PC-3 (cell line): Measurements from ENCODE around the gene GPC2. TPM values are rescaled to one million over a fixed set of nuclear protein-coding genes. Genes with fewer than 3 reads are reported as not detected.
"Not testable (repeated sequence)": the region's sequence is repeated elsewhere in the genome, so short reads cannot be mapped to it uniquely, and the experiment has no call there.

Experiments used
- ATAC-seq: fragments of 200-7000 bp; cut with Tn5 transposase; 2 replicates; pipeline ENCODE4 v1.9.1; 2020; ENCODE audit warnings: mild to moderate bottlenecking, moderate library complexity
- BruUV-seq: library from RNA; stranded (reverse); fragments of 400-500 nt; replicated peaks from 2 replicates; lab custom pipeline; 2021; lab: Mats Ljungman, UMichigan
- CTCF ChIA-PET: fragments of 300-600 bp; sonication (Branson Sonifier 250); formaldehyde crosslinking; loops from one replicate; lab custom pipeline; 2022; ENCODE audit warnings: antibody characterized with exemption; lab: Charles Lee
- POLR2A ChIA-PET: fragments of 300-600 bp; sonication (Branson Sonifier 250); formaldehyde crosslinking; loops from one replicate; lab custom pipeline; 2022; ENCODE audit warnings: antibody characterized with exemption; ENCODE audit not compliant: unreplicated experiment; lab: Charles Lee
- DNase-seq: peaks from one replicate; pipeline ENCODE4 v3.0.0-alpha.2; 2015
- H2AFZ ChIP-seq: fragments of 300-600 bp; sonication (generic); 2 replicates; pipeline ENCODE4 v1.6.0; 2016; ENCODE audit warnings: antibody characterized with exemption, low read length
- H3F3A ChIP-seq: fragments of 300-600 bp; sonication (generic); one replicate; pipeline ENCODE4 v1.6.0; 2017; ENCODE audit warnings: antibody characterized with exemption, low read length, control low read depth, mild to moderate bottlenecking; ENCODE audit not compliant: unreplicated experiment
- H3K27ac ChIP-seq: fragments of 300-600 bp; sonication (generic); 2 replicates; pipeline ENCODE4 v1.5.1; 2016; ENCODE audit warnings: mild to moderate bottlenecking, low read length
- H3K27me3 ChIP-seq: fragments of 300-600 bp; sonication (generic); 2 replicates; pipeline ENCODE4 v1.6.1; 2016; ENCODE audit warnings: low read length, mixed read lengths
- H3K36me3 ChIP-seq: fragments of 300-600 bp; sonication (generic); 2 replicates; pipeline ENCODE4 v1.6.1; 2016; ENCODE audit warnings: low read depth, mixed run types, low read length, mixed read lengths
- H3K4me1 ChIP-seq: fragments of 300-600 bp; sonication (generic); 2 replicates; pipeline ENCODE4 v1.5.1; 2016; ENCODE audit warnings: low read length; ENCODE audit not compliant: insufficient read depth
- H3K4me2 ChIP-seq: fragments of 300-600 bp; sonication (generic); 2 replicates; pipeline ENCODE4 v1.6.0; 2016; ENCODE audit warnings: low read length
- H3K4me3 ChIP-seq: fragments of 300-600 bp; sonication (generic); 2 replicates; pipeline ENCODE4 v1.5.1; 2016; ENCODE audit warnings: mild to moderate bottlenecking, low read length, mixed read lengths
- H3K79me2 ChIP-seq: fragments of 300-600 bp; sonication (generic); 2 replicates; pipeline ENCODE4 v1.6.1; 2017; ENCODE audit warnings: low read length, mixed read lengths
- H3K9ac ChIP-seq: fragments of 300-600 bp; sonication (generic); 2 replicates; pipeline ENCODE4 v1.6.0; 2016; ENCODE audit warnings: mild to moderate bottlenecking, low read length
- H3K9me2 ChIP-seq: fragments of 300-600 bp; sonication (generic); replicated peaks from 2 replicates; pipeline ENCODE4 v1.6.1; 2016; ENCODE audit warnings: mixed run types, low read length, mixed read lengths
- H3K9me3 ChIP-seq: fragments of 300-600 bp; sonication (generic); 2 replicates; pipeline ENCODE4 v1.6.1; 2016; ENCODE audit warnings: low read length, mixed read lengths
- H4K20me1 ChIP-seq: fragments of 300-600 bp; sonication (generic); 2 replicates; pipeline ENCODE4 v1.6.1; 2016; ENCODE audit warnings: low read length, mixed read lengths
- EZH2 ChIP-seq: fragments of 300-600 bp; sonication (generic); IDR thresholded peaks from one replicate; pipeline ENCODE4 v1.6.1; 2017; ENCODE audit warnings: antibody characterized with exemption, mild to moderate bottlenecking, low read length; ENCODE audit not compliant: unreplicated experiment
- EZH2phosphoT487 ChIP-seq: fragments of 300-600 bp; sonication (generic); IDR thresholded peaks from 2 replicates; pipeline ENCODE4 v1.6.1; 2018; ENCODE audit warnings: mild to moderate bottlenecking, antibody characterized with exemption, low read length, borderline replicate concordance
- intact Hi-C: fragments of 100-400 bp; cut with micrococcal nuclease; formaldehyde crosslinking; loops from 2 replicates; pipeline ENCODE4 v1.9.0; 2023
- total RNA-seq: library from RNA; depleted of rRNA; stranded (reverse); fragments of >200 nt; gene quantifications from 2 replicates; pipeline ENCODE4 v1.2.3, GENCODE V29; 2014
- TF ChIP-seq, protein P1 (sequence below): fragments of 300-600 bp; sonication (generic); conservative IDR thresholded peaks from 2 replicates; pipeline ENCODE4 v1.5.1; 2017; ENCODE audit warnings: antibody characterized with exemption, low read depth, mild to moderate bottlenecking, low read length

Gene GPC2
- total RNA-seq, 1 experiment from 2014 or later, result 1.6 TPM

DNA sequence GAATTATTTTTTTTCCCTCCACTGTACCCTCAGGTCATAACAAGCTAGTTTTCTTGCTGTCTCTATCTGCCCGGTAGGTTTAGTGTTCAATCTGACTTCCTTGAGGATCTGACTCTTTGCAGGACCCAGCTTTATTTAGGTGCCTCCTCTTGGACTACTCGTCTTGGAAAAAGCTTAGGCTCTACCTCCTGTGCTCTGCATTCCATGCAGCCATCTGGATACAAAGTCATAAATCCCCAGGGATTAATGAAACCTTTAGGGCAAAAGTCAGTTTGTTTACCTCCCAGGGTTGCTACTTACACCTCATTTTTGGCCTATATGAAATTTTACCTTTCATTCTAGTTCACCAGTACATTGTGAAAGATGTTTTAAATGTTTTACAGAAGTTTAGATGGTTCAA, 8.5 kb upstream of the GPC2 start:
- no peaks in the 10 kb centered on the region; the same call in 1 of the 2 replicates for H3K4me1 ChIP-seq
- no peaks in the 10 kb centered on the region for H3K27me3 ChIP-seq
- H3K4me3 ChIP-seq, result no peak overlapping the region
- ATAC-seq (no peak), DNase-seq (no peak)
- no TSS peak for BruUV-seq
- H3K4me2 ChIP-seq, result no peak overlapping the region
- H3K27ac ChIP-seq, result no peak overlapping the region
- H3K36me3 ChIP-seq, result no peaks in the 10 kb centered on the region
- no peaks in the 10 kb centered on the region for H3K79me2 ChIP-seq
- TF ChIP-seq EZH2phosphoT487 (no peak), EZH2 (no peak)
- TF ChIP-seq, protein P1, sequence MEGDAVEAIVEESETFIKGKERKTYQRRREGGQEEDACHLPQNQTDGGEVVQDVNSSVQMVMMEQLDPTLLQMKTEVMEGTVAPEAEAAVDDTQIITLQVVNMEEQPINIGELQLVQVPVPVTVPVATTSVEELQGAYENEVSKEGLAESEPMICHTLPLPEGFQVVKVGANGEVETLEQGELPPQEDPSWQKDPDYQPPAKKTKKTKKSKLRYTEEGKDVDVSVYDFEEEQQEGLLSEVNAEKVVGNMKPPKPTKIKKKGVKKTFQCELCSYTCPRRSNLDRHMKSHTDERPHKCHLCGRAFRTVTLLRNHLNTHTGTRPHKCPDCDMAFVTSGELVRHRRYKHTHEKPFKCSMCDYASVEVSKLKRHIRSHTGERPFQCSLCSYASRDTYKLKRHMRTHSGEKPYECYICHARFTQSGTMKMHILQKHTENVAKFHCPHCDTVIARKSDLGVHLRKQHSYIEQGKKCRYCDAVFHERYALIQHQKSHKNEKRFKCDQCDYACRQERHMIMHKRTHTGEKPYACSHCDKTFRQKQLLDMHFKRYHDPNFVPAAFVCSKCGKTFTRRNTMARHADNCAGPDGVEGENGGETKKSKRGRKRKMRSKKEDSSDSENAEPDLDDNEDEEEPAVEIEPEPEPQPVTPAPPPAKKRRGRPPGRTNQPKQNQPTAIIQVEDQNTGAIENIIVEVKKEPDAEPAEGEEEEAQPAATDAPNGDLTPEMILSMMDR, result no peak
- CTCF ChIA-PET, result no interaction called here
- H3K9me2 ChIP-seq, result no peaks in the 10 kb centered on the region
- H3K9me3 ChIP-seq, result no peaks in the 10 kb centered on the region
- POLR2A ChIA-PET, result no interaction called here
- no peaks in the 10 kb centered on the region for H4K20me1 ChIP-seq
- no peaks in the 10 kb centered on the region for H3F3A ChIP-seq
- intact Hi-C loops, result no loop called here
- H3K9ac ChIP-seq, result no peak overlapping the region
- no peak overlapping the region for H2AFZ ChIP-seq

DNA sequence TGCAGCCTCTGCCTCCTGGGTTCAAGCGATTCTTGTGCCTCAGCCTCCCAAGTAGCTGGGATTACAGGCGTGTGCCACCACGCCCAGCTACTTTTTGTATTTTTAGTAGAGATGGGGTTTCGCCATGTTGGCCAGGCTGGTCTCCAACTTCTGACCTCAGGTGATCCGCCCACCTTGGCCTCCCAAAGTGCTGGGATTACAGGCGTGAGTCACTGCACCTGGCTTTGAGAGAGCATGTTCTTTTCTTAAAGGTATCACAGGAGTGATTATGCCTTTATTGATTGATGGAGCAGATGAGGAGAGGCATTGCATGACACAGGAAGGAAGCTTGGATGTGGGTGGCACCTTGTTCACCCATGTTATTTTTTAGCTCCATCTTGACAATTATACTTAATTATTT, 5.9 kb upstream of the GPC2 start:
- CTCF ChIA-PET, H3K27ac ChIP-seq, H2AFZ ChIP-seq, H3K4me3 ChIP-seq, H4K20me1 ChIP-seq, H3K9me3 ChIP-seq, H3K79me2 ChIP-seq, BruUV-seq, H3K4me1 ChIP-seq, H3K9ac ChIP-seq, H3F3A ChIP-seq, ATAC-seq, intact Hi-C loops, H3K36me3 ChIP-seq, DNase-seq, H3K4me2 ChIP-seq, H3K9me2 ChIP-seq, POLR2A ChIA-PET, H3K27me3 ChIP-seq: not testable (repeated sequence)

DNA sequence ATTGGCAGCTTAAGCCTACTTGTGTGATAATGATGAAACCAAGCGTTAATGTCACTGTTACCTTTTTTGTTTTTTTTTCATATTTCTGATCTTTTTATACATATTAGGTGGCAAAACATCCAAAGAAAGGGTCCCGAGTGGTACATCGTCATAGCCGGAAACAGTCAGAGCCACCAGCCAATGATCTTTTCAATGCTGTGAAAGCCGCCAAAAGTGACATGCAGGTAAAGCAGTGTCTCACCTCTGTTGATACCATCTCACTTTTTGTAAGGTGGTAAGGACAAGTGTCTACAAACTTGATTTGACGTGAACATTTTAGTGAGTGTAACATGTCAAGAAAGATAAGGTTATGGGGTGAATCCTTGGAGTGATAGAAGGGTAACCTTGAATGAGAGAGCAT, 5.4 kb upstream of the GPC2 start:
- H2AFZ ChIP-seq, H3K4me3 ChIP-seq, H3K27me3 ChIP-seq, DNase-seq, H3K4me2 ChIP-seq, intact Hi-C loops, H3K9ac ChIP-seq, H3K4me1 ChIP-seq, POLR2A ChIA-PET, H3K27ac ChIP-seq, H3K9me2 ChIP-seq, BruUV-seq, H3K9me3 ChIP-seq, ATAC-seq, H3F3A ChIP-seq, H3K79me2 ChIP-seq, H3K36me3 ChIP-seq, H4K20me1 ChIP-seq, CTCF ChIA-PET: not testable (repeated sequence)

DNA sequence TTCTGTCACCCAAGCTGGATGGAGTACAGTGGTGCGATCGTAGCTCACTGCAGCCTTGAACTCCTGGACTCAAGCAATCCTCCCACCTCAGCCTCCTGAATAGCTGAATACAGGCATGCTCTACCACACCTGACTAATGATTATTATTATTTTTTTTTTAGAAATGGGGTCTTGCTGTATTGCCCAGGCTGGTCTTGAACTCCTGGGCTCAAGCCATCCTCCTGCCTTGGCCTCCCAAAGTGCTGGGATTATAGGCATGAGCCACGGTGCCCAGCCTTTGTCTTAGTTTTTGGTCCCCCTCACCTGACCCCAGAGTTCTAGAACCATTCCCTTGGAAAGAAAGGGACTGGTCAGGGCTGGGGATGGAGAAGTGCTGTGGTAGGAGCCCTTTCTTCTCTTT, 2.9 kb upstream of the GPC2 start:
- H4K20me1 ChIP-seq, POLR2A ChIA-PET, H3K27me3 ChIP-seq, DNase-seq, ATAC-seq, H2AFZ ChIP-seq, H3K27ac ChIP-seq, BruUV-seq, H3F3A ChIP-seq, H3K9ac ChIP-seq, intact Hi-C loops, H3K9me2 ChIP-seq, H3K4me2 ChIP-seq, H3K9me3 ChIP-seq, H3K79me2 ChIP-seq, H3K4me1 ChIP-seq, H3K4me3 ChIP-seq, H3K36me3 ChIP-seq, CTCF ChIA-PET: not testable (repeated sequence)
